HepG2 (cell line): ENCODE measurements around the gene ZNF780B. TPM values are rescaled to one million over a fixed set of nuclear protein-coding genes. Genes with fewer than 3 reads are reported as not detected.

Experiments used
- BORCS8-MEF2B ChIP-seq: sonication (generic); formaldehyde crosslinking; IDR thresholded peaks from 2 replicates; pipeline ENCODE4 v1.8.0; 2022; ENCODE audit warnings: mild to moderate bottlenecking, missing genetic modification reagents
- CREM ChIP-seq, 2 experiments: sonication (generic) in 1 of 2; formaldehyde crosslinking in 1 of 2; IDR thresholded peaks; 2 replicates each; pipeline versions ENCODE4 v1.4.0 to v1.6.1; 2016 to 2020; ENCODE audit warnings: antibody characterized with exemption in 1 of 2, mild to moderate bottlenecking in 1 of 2, missing genetic modification reagents in 1 of 2
- DMAP1 ChIP-seq: IDR thresholded peaks from 2 replicates; pipeline ENCODE4 v1.6.1; 2016
- GATAD1 ChIP-seq: IDR thresholded peaks from 2 replicates; pipeline ENCODE4 v1.6.1; 2016; ENCODE audit warnings: missing genetic modification reagents, missing compliant biosample characterization
- HES4 ChIP-seq: sonication (generic); formaldehyde crosslinking; IDR thresholded peaks from 2 replicates; pipeline ENCODE4 v1.9.0; 2021; ENCODE audit warnings: mild to moderate bottlenecking, missing genetic modification reagents, borderline replicate concordance
- HMG20A ChIP-seq: IDR thresholded peaks from 2 replicates; pipeline ENCODE4 v1.6.1; 2016; ENCODE audit warnings: borderline replicate concordance
- KLF9 ChIP-seq: IDR thresholded peaks from 2 replicates; pipeline ENCODE4 v1.6.1; 2016; ENCODE audit warnings: low read depth
- MAFF ChIP-seq: IDR thresholded peaks from 2 replicates; pipeline ENCODE4 v1.6.1; 2011; ENCODE audit warnings: low read depth, low read length, improper control_type of control experiment
- NFE2 ChIP-seq: sonication (generic); formaldehyde crosslinking; IDR thresholded peaks from 2 replicates; pipeline ENCODE4 v1.4.0; 2020; ENCODE audit warnings: missing genetic modification reagents
- NR1H2 ChIP-seq: sonication (generic); formaldehyde crosslinking; IDR thresholded peaks from 2 replicates; pipeline ENCODE4 v1.8.1; 2022; ENCODE audit warnings: low read depth, missing genetic modification reagents, borderline replicate concordance
- SMYD3 ChIP-seq: sonication (generic); formaldehyde crosslinking; IDR thresholded peaks from 2 replicates; pipeline ENCODE4 v1.8.1; 2023; ENCODE audit warnings: mild to moderate bottlenecking, missing genetic modification reagents
- SSRP1 ChIP-seq: IDR thresholded peaks from 2 replicates; pipeline ENCODE4 v1.6.1; 2016; ENCODE audit warnings: control low read depth
- TMF1 ChIP-seq: sonication (generic); formaldehyde crosslinking; IDR thresholded peaks from 2 replicates; pipeline ENCODE4 v1.8.1; 2022; ENCODE audit warnings: low read depth, missing genetic modification reagents
- ZC3H13 ChIP-seq: sonication (generic); formaldehyde crosslinking; IDR thresholded peaks from 2 replicates; pipeline ENCODE4 v1.8.1; 2023; ENCODE audit warnings: mild to moderate bottlenecking, missing genetic modification reagents, moderate library complexity
- ZNF670 ChIP-seq: sonication (generic); formaldehyde crosslinking; IDR thresholded peaks from 2 replicates; pipeline ENCODE4 v1.8.0; 2022; ENCODE audit warnings: mild to moderate bottlenecking, missing genetic modification reagents, borderline replicate concordance
- ZSCAN9 ChIP-seq: IDR thresholded peaks from 2 replicates; pipeline ENCODE4 v1.6.1; 2016; ENCODE audit warnings: borderline replicate concordance
- polyA plus RNA-seq, 8 experiments: library from polyadenylated mRNA; depleted of rRNA in 3 of 8; stranded (reverse) in 7 of 8; unstranded in 1 of 8; fragments of >200 nt; fragmentation: Illumina TruSeq in 4 of 8; extraction: Trizol in 4 of 8; gene quantifications; 2 replicates each; pipeline versions ENCODE4 v1.2.1 to v1.2.3, GENCODE V29; 2011 to 2016; ENCODE audit warnings: low read depth in 4 of 8, missing spikeins in 1 of 8, mixed read lengths in 1 of 8; ENCODE audit not compliant: insufficient read depth in 1 of 8
- total RNA-seq, 5 experiments: library from RNA; depleted of rRNA; stranded (reverse); fragments of >200 nt; fragmentation: Illumina TruSeq; extraction: Trizol; gene quantifications; 2 replicates each; pipeline ENCODE4 v1.2.3, GENCODE V29; 2016; ENCODE audit warnings: low read depth in 1 of 5
- TF ChIP-seq, protein P1 (sequence below): sonication (generic); formaldehyde crosslinking; IDR thresholded peaks from 2 replicates; pipeline ENCODE4 v1.8.0; 2022; ENCODE audit warnings: mild to moderate bottlenecking, missing genetic modification reagents
- TF ChIP-seq, protein P2 (sequence below): IDR thresholded peaks from 2 replicates; pipeline ENCODE4 v1.6.1; 2016; ENCODE audit warnings: mild to moderate bottlenecking, missing biosample characterization, missing genetic modification reagents
- TF ChIP-seq, protein P3 (sequence below): sonication (generic); formaldehyde crosslinking; IDR thresholded peaks from 2 replicates; pipeline ENCODE4 v1.5.1; 2020; ENCODE audit warnings: mild to moderate bottlenecking, moderate library complexity, missing genetic modification reagents
- TF ChIP-seq, protein P4 (sequence below): sonication (generic); formaldehyde crosslinking; IDR thresholded peaks from 2 replicates; pipeline ENCODE4 v1.5.0; 2020; ENCODE audit warnings: missing genetic modification reagents
- TF ChIP-seq, protein P5 (sequence below): sonication (generic); formaldehyde crosslinking; IDR thresholded peaks from 2 replicates; pipeline ENCODE4 v1.5.1; 2020; ENCODE audit warnings: mild to moderate bottlenecking, missing genetic modification reagents

ZNF780B gene
- total and polyA plus RNA-seq, 2 of the 13 experiments (the other 11 are each of a cell fraction or from before 2014, with no cell fraction given) = 6.6 to 21.9 TPM

DNA sequence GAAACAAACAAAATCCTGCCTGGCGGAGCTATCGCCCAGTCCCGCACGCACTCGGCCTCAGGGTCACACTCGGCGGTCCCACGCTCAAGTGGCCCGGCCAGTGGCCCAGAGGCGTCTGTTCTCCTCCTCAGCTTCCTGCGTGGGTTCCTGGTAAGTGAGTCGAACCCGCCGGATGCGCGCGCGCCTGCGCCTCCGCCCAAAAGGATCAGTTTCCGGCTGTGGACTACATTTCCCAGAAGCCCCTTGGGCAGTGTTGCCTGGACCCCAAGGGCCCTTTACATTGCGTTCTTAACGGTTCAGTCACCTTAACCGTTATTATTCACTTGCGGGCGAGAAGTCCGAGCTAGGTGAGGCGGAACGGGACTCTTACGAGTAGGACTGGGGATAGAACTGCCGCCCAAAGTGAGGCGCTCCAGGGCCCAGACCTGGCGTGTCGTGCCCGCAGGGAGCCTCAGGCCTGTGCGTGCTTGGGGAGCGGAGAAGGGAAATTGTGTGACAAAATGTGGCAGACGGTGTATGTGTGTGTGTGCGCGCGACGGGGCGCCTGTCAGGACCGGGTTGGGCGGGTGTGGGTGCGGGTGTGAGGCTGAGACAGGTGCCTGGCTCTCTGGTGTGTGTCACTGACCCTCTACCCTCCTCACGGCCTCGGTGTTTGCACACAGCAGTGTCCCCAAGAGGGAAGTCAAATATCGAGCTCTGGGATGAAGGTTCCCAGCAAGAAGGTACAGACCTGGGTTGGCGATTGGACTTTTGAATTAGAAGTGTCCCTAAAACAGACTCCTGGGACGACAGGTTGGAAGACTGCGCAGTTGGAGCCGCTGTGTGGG lies 59.0 kb downstream of the ZNF780B start, which contains the start of gene ZNF546 (continued):
- TF ChIP-seq GATAD1 (CRISPR knock-in tag) (peak; percentile 84), HMG20A (CRISPR knock-in tag) (no peak), BORCS8-MEF2B (no peak; the same call in 1 of the 2 replicates), NFE2 (CRISPR knock-in tag) (no peak), ZSCAN9 (no peak), ZNF670 (CRISPR knock-in tag) (0 out of 2 replicates have a peak, but pooled peaks have one; percentile 56), SMYD3 (CRISPR knock-in tag) (no peak; the same call in 1 of the 2 replicates), DMAP1 (CRISPR knock-in tag) (peak; percentile 84), NR1H2 (peak; percentile 41; the same call in 1 of the 2 replicates), MAFF (no peak), HES4 (CRISPR knock-in tag) (peak; percentile 40; the same call in 1 of the 2 replicates), CREM (IDR thresholded peaks at IDR 0.05) (peak; percentile 78), CREM (CRISPR knock-in tag; IDR thresholded peaks at IDR 0.05) (no peak), SSRP1 (CRISPR knock-in tag) (no peak), KLF9 (CRISPR knock-in tag) (no peak), ZC3H13 (CRISPR knock-in tag) (peak; percentile 86), TMF1 (peak; percentile 72; the same call in 1 of the 2 replicates)
- TF ChIP-seq, protein P1, sequence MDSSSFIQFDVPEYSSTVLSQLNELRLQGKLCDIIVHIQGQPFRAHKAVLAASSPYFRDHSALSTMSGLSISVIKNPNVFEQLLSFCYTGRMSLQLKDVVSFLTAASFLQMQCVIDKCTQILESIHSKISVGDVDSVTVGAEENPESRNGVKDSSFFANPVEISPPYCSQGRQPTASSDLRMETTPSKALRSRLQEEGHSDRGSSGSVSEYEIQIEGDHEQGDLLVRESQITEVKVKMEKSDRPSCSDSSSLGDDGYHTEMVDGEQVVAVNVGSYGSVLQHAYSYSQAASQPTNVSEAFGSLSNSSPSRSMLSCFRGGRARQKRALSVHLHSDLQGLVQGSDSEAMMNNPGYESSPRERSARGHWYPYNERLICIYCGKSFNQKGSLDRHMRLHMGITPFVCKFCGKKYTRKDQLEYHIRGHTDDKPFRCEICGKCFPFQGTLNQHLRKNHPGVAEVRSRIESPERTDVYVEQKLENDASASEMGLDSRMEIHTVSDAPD (CRISPR knock-in tag) = peak; percentile 49; the same call in 1 of the 2 replicates
- TF ChIP-seq, protein P2, sequence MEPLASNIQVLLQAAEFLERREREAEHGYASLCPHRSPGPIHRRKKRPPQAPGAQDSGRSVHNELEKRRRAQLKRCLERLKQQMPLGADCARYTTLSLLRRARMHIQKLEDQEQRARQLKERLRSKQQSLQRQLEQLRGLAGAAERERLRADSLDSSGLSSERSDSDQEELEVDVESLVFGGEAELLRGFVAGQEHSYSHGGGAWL (CRISPR knock-in tag) = peak; percentile 68; the same call in 1 of the 2 replicates
- TF ChIP-seq, protein P3, sequence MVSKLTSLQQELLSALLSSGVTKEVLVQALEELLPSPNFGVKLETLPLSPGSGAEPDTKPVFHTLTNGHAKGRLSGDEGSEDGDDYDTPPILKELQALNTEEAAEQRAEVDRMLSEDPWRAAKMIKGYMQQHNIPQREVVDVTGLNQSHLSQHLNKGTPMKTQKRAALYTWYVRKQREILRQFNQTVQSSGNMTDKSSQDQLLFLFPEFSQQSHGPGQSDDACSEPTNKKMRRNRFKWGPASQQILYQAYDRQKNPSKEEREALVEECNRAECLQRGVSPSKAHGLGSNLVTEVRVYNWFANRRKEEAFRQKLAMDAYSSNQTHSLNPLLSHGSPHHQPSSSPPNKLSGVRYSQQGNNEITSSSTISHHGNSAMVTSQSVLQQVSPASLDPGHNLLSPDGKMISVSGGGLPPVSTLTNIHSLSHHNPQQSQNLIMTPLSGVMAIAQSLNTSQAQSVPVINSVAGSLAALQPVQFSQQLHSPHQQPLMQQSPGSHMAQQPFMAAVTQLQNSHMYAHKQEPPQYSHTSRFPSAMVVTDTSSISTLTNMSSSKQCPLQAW = no peak; the same call in 1 of the 2 replicates
- TF ChIP-seq, protein P4, sequence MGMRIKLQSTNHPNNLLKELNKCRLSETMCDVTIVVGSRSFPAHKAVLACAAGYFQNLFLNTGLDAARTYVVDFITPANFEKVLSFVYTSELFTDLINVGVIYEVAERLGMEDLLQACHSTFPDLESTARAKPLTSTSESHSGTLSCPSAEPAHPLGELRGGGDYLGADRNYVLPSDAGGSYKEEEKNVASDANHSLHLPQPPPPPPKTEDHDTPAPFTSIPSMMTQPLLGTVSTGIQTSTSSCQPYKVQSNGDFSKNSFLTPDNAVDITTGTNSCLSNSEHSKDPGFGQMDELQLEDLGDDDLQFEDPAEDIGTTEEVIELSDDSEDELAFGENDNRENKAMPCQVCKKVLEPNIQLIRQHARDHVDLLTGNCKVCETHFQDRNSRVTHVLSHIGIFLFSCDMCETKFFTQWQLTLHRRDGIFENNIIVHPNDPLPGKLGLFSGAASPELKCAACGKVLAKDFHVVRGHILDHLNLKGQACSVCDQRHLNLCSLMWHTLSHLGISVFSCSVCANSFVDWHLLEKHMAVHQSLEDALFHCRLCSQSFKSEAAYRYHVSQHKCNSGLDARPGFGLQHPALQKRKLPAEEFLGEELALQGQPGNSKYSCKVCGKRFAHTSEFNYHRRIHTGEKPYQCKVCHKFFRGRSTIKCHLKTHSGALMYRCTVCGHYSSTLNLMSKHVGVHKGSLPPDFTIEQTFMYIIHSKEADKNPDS = no peak
- TF ChIP-seq, protein P5, sequence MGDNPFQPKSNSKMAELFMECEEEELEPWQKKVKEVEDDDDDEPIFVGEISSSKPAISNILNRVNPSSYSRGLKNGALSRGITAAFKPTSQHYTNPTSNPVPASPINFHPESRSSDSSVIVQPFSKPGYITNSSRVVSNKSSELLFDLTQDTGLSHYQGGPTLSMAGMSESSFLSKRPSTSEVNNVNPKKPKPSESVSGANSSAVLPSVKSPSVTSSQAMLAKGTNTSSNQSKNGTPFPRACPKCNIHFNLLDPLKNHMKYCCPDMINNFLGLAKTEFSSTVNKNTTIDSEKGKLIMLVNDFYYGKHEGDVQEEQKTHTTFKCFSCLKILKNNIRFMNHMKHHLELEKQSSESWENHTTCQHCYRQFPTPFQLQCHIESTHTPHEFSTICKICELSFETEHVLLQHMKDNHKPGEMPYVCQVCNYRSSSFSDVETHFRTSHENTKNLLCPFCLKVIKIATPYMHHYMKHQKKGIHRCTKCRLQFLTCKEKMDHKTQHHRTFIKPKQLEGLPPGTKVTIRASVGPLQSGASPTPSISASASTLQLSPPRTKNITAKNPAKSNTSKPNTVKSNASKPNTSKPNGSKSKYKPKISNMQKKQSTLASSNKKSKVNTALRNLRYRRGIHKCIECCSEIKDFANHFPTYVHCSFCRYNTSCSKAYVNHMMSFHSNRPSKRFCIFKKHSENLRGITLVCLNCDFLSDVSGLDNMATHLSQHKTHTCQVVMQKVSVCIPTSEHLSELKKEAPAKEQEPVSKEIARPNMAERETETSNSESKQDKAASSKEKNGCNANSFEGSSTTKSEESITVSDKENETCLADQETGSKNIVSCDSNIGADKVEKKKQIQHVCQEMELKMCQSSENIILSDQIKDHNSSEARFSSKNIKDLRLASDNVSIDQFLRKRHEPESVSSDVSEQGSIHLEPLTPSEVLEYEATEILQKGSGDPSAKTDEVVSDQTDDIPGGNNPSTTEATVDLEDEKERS (CRISPR knock-in tag) = peak; percentile 92
